OCI-LY3 (cell line): ENCODE results near the gene TAS2R4.

Experiments
- EZH2phosphoT487 ChIP-seq: fragments of 200-600 bp; shearing (Covaris generic); IDR thresholded peaks from 2 replicates; pipeline ENCODE4 v1.6.1; 2018; ENCODE audit warnings: antibody characterized with exemption, mixed run types, low read depth
- TF ChIP-seq, protein P1 (sequence below): fragments of 200-600, 300-600 bp; sonication (generic); IDR thresholded peaks from 2 replicates; pipeline ENCODE4 v1.5.1; 2014; ENCODE audit warnings: antibody characterized with exemption, low read length, low read depth

DNA sequence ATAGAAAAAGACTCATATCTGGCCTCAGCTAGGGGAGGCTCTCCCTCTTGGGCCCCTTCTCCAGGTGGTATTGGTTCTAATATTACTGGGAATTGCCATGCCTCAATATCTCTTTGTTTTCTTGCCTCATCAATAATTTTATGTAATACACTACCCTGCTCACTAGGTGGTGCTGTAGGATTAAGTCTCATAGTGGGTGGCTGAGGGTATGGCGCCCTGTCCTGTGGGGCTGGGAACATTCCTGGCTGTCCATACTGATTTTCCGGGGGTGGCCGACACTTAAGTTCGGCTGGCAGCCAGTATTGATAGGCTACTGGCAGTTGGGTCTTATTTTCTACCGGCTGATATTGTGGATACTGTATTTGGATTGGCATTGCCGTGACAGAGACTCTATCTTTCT lies 21.5 kb upstream of the TAS2R4 start:
- TF ChIP-seq, protein P1, sequence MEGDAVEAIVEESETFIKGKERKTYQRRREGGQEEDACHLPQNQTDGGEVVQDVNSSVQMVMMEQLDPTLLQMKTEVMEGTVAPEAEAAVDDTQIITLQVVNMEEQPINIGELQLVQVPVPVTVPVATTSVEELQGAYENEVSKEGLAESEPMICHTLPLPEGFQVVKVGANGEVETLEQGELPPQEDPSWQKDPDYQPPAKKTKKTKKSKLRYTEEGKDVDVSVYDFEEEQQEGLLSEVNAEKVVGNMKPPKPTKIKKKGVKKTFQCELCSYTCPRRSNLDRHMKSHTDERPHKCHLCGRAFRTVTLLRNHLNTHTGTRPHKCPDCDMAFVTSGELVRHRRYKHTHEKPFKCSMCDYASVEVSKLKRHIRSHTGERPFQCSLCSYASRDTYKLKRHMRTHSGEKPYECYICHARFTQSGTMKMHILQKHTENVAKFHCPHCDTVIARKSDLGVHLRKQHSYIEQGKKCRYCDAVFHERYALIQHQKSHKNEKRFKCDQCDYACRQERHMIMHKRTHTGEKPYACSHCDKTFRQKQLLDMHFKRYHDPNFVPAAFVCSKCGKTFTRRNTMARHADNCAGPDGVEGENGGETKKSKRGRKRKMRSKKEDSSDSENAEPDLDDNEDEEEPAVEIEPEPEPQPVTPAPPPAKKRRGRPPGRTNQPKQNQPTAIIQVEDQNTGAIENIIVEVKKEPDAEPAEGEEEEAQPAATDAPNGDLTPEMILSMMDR, result peak; percentile 58
- no peak for TF ChIP-seq EZH2phosphoT487
